Keratinocyte (primary cell): ENCODE results near the gene CBLN3. TPM values are rescaled to one million over a fixed set of nuclear protein-coding genes. Genes with fewer than 3 reads are reported as not detected.

Experiments
- DNase-seq: peaks from one replicate; pipeline ENCODE4 v3.0.0-alpha.2; 2011; ENCODE audit warnings: low read depth, missing footprints, low spot score
- FAIRE-seq: peaks from 2 replicates; lab custom pipeline; 2011; peaks lifted over from hg19 to GRCh38; lab: Jason Lieb, UNC
- H2AFZ ChIP-seq: 2 replicates; pipeline ENCODE4 v1.6.0; 2012; ENCODE audit warnings: low read length, control low read depth, inconsistent platforms; ENCODE audit not compliant: control insufficient read depth
- H3K27ac ChIP-seq: 2 replicates; pipeline ENCODE4 v1.5.1; 2011; ENCODE audit warnings: low read length; ENCODE audit not compliant: control insufficient read depth, insufficient read depth
- H3K27me3 ChIP-seq: 3 replicates; pipeline ENCODE4 v1.6.0; 2011; ENCODE audit warnings: low read length; ENCODE audit not compliant: control insufficient read depth, insufficient read depth; ENCODE audit errors: extremely low read depth
- H3K36me3 ChIP-seq, 2 experiments: 2 replicates in 1 of 2; 3 replicates in 1 of 2; pipeline ENCODE4 v1.5.1; 2011; ENCODE audit warnings: low read length in 2 of 2, mild to moderate bottlenecking in 1 of 2; ENCODE audit not compliant: control insufficient read depth in 2 of 2, insufficient read depth in 2 of 2; ENCODE audit errors: extremely low read depth in 1 of 2
- H3K4me1 ChIP-seq: 3 replicates; pipeline ENCODE4 v1.5.1; 2011; ENCODE audit warnings: low read length; ENCODE audit not compliant: control insufficient read depth, insufficient read depth; ENCODE audit errors: extremely low read depth
- H3K4me2 ChIP-seq: 3 replicates; pipeline ENCODE4 v1.6.0; 2011; ENCODE audit warnings: low read depth, low read length; ENCODE audit not compliant: control insufficient read depth, insufficient read depth; ENCODE audit errors: extremely low read depth
- H3K4me3 ChIP-seq, 3 experiments: fragments of 200-600 bp in 1 of 3; sonication (generic) in 1 of 3; 2 replicates in 2 of 3; 3 replicates in 1 of 3; pipeline ENCODE4 v1.5.1; 2011 to 2016; ENCODE audit warnings: low read length in 3 of 3, mild to moderate bottlenecking in 3 of 3, control low read depth in 2 of 3, inconsistent platforms in 1 of 3, low read depth in 1 of 3, mixed read lengths in 1 of 3, mixed run types in 1 of 3, moderate library complexity in 1 of 3; ENCODE audit not compliant: control insufficient read depth in 2 of 3, insufficient read depth in 2 of 3; ENCODE audit errors: extremely low read depth in 1 of 3
- H3K79me2 ChIP-seq: 2 replicates; pipeline ENCODE4 v1.6.0; 2012; ENCODE audit warnings: low read length; ENCODE audit not compliant: control insufficient read depth, insufficient read depth
- H3K9ac ChIP-seq: 3 replicates; pipeline ENCODE4 v1.6.0; 2011; ENCODE audit warnings: low read length; ENCODE audit not compliant: control insufficient read depth, insufficient read depth; ENCODE audit errors: extremely low read depth
- H3K9me1 ChIP-seq: 3 replicates; pipeline ENCODE4 v1.6.0; 2011; ENCODE audit warnings: low read length; ENCODE audit not compliant: control insufficient read depth, insufficient read depth; ENCODE audit errors: extremely low read depth
- H3K9me3 ChIP-seq: 2 replicates; pipeline ENCODE4 v1.5.1; 2012; ENCODE audit warnings: low read depth, low read length; ENCODE audit not compliant: control insufficient read depth
- H4K20me1 ChIP-seq: 3 replicates; pipeline ENCODE4 v1.6.0; 2011; ENCODE audit warnings: low read length; ENCODE audit not compliant: control insufficient read depth, insufficient read depth; ENCODE audit errors: extremely low read depth
- CTCF ChIP-seq, 3 experiments: IDR thresholded peaks in 1 of 3; conservative IDR thresholded peaks in 1 of 3; optimal IDR thresholded peaks in 1 of 3; 2 replicates in 2 of 3; 3 replicates in 1 of 3; pipeline versions ENCODE3 to v1.5.1; 2011; ENCODE audit warnings: low read length in 3 of 3, mild to moderate bottlenecking in 3 of 3, moderate library complexity in 2 of 3, control low read depth in 1 of 3, inconsistent platforms in 1 of 3; ENCODE audit not compliant: insufficient read depth in 2 of 3; ENCODE audit errors: extremely low read depth in 1 of 3
- EZH2 ChIP-seq: IDR thresholded peaks from one replicate; pipeline ENCODE4 v1.6.1; 2012; ENCODE audit warnings: inconsistent platforms, mild to moderate bottlenecking, low read length, moderate library complexity
- dilution Hi-C: fragments of 300-500 bp; cut with MboI; formaldehyde crosslinking; loops from one replicate; pipeline ENCODE4 v1.7.0; 2020; ENCODE audit warnings: low sequenced_read_pairs; ENCODE audit not compliant: extremely low pct_ligation_motif_present
- polyA plus RNA-seq, 5 experiments: library from polyadenylated mRNA; depleted of rRNA in 3 of 5; stranded (reverse) in 3 of 5; stranded (forward) in 1 of 5; unstranded in 1 of 5; fragments of >200 nt; gene quantifications; 1 replicate in 1 of 5; 2 replicates in 3 of 5; 3 replicates in 1 of 5; pipeline versions ENCODE4 v1.2.1 to v1.2.3, GENCODE V29; 2011 to 2012; ENCODE audit warnings: missing spikeins in 2 of 5, low read depth in 1 of 5, low replicate concordance in 1 of 5

Gene CBLN3
- polyA plus RNA-seq, 1 donor (not counting 4 experiments of a cell fraction or from before 2014, with no cell fraction given), result 1.6 TPM

DNA sequence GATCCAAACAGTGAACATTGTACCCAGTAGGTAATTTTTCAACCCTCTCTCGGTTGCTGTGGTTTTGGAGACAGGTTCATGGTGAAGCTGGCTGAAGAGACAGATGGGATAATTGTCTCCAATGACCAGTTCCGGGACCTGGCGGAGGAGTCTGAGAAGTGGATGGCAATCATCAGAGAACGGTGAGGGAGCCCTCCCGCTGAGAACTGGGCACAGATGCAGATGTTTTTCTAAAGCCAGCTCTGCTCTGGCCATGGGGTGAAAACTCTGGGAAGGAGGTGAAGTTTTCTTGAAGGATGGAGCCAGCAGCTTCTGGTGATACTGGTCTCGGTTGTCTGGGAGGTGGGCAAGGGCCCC lies 6.5 kb upstream of the CBLN3 start:
- H3K9me1 ChIP-seq, result no peaks in the 10 kb centered on the region
- DNase-seq (no peak), FAIRE-seq (no peak)
- H3K4me2 ChIP-seq, result no peak overlapping the region
- no peak overlapping the region for H2AFZ ChIP-seq
- TF ChIP-seq CTCF (optimal IDR thresholded peaks at IDR 0.05 in 1 of 3, IDR thresholded peaks at IDR 0.05 in 1 of 3, conservative IDR thresholded peaks at IDR 0.05 in 1 of 3; ENCODE audit: extremely low read depth in 1 of 3, insufficient read depth in 2 of 3, low read length in 3 of 3) (no peak), EZH2 (no peak)
- H3K4me3 ChIP-seq, result no peak overlapping the region
- H3K4me1 ChIP-seq, result peaks cover 17% of the 10 kb centered on the region
- dilution Hi-C loops, result no loop called here
- no peaks in the 10 kb centered on the region for H3K9me3 ChIP-seq
- no peak overlapping the region for H3K9ac ChIP-seq
- H3K36me3 ChIP-seq, result peaks cover 50 to 71% of the 10 kb centered on the region in 2 experiments
- no peak overlapping the region for H3K27ac ChIP-seq
- peaks cover 29% of the 10 kb centered on the region for H3K79me2 ChIP-seq
- H3K27me3 ChIP-seq, result no peaks in the 10 kb centered on the region
- H4K20me1 ChIP-seq, result no peaks in the 10 kb centered on the region

- DNase-seq (no peak), FAIRE-seq (no peak)
- Histone ChIP-seq H3K27ac (no peak overlapping the region), H3K9ac (no peak overlapping the region), H3K4me2 (no peak overlapping the region), H2AFZ (no peak overlapping the region), H3K27me3 (no peaks in the 10 kb centered on the region), H3K79me2 (peaks cover 28% of the 10 kb centered on the region), H3K4me1 (peaks cover 20% of the 10 kb centered on the region), H3K9me1 (no peaks in the 10 kb centered on the region), H4K20me1 (no peaks in the 10 kb centered on the region), H3K36me3 (peaks cover 47 to 65% of the 10 kb centered on the region in 2 experiments), H3K4me3 (no peak overlapping the region), H3K9me3 (no peaks in the 10 kb centered on the region)
- TF ChIP-seq EZH2 (no peak), CTCF (optimal IDR thresholded peaks at IDR 0.05 in 1 of 3, IDR thresholded peaks at IDR 0.05 in 1 of 3, conservative IDR thresholded peaks at IDR 0.05 in 1 of 3; ENCODE audit: extremely low read depth in 1 of 3, insufficient read depth in 2 of 3, low read length in 3 of 3) (no peak)
- dilution Hi-C loops, result no loop called here
Measured at GRCh38 chr14:24435192-24435810, 5.8 kb upstream of the CBLN3 start.
